HG02938 (cell line): ENCODE measurements around the gene PLCB4.

Experiments
- ATAC-seq: cut with Tn5 transposase; IDR thresholded peaks from one replicate; pipeline ENCODE4 v1.9.1; 2021; ENCODE audit warnings: mild to moderate bottlenecking, moderate library complexity; ENCODE audit not compliant: unreplicated experiment

PLCB4 gene

GRCh38 chr20:9256393-9256792 is 187.5 kb downstream of the PLCB4 start:
- no peak for ATAC-seq

- ATAC-seq: no peak
Observed at GRCh38 chr20:9258901-9259300, 190.0 kb downstream of the PLCB4 start.

GRCh38 chr20:9260027-9260426 is 191.1 kb downstream of the PLCB4 start:
- ATAC-seq: no peak

DNA sequence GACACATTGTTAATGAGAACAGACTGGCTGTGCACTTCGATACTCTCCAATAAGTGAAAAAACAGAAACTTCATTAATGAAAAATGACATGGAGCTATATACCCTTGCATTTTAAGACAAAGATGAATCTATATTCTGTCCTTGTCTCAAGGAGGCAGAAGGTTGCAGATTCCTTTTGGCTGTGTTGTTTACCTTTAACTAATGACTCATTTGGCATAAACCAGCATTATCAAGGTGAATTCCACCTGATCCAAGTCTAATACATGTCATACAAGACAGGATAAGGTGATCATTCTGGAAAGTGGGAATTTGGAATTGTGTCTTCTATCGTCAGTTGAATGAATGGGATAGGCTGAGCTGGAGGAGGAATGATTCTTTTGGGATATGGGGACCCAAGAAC is 192.9 kb downstream of the PLCB4 start:
- no peak for ATAC-seq

GRCh38 chr20:9262653-9263194 is 193.8 kb downstream of the PLCB4 start:
- no peak for ATAC-seq

GRCh38 chr20:9269280-9269971 is 200.5 kb downstream of the PLCB4 start:
- no peak for ATAC-seq

DNA sequence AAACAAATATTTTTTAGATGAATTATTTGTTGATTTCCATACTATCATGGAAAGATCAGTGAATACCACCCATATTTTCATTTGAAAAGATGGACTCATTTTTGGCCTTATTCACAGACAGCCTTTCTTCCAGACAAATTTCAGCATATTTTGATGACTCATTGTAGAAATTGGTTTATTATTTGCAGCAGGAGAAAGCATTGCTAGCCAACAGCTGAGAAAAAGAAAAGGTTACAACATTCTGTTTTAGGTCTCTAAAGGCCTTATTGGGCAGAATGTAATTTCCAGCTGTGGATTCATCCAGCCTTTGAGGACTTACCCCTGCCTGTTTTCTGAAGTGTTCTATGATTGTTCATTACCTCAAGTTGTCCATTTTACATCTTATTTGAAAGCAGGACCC is 201.9 kb downstream of the PLCB4 start:
- no peak for ATAC-seq

DNA sequence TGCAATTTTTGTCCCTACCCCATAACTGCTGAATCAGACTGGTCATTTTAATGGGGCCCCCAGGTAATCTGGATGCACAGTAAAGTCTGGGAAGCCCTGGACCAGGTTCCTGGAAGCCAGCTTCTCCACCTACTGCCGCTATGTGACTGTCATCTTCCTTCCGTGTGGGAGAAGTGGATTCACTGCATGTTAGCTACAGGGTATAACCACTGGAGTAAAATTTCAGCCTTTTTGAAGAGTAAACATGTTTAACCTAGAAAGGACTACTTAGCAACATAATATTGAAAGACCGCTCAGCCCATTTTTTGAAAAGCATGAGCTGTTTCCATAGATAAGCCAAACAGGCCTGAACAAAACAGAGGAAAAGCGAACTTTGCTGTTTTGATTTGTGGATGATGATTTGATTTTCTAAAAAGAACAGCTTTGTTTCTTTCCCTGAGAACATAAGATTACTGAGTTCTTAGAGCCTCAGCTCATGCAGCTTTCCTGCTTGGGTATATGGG is 208.1 kb downstream of the PLCB4 start:
- no peak for ATAC-seq

DNA sequence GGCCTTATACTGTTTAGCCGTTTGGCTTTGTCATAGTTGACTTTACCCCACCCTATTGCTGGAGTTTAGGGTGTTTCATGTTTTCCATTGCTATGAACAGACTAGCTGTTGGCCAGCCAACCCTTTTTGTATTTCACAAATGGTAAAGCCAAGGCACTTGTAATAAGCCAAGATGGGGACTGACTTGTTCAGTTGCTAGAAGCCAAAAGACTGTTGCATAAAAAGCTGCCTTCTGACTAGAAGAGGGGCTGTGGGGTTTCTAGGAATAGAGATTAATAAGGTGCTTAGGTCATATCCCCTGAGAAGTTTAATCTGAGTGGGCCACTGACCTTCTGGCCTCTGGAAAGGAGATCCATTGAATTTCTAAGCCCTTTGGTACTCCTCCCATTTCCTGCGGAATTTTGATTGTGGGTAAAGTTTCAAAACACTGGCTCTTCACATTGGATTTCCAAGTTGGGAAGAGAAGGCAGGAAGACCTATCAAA is 211.1 kb downstream of the PLCB4 start:
- ATAC-seq: no peak

DNA sequence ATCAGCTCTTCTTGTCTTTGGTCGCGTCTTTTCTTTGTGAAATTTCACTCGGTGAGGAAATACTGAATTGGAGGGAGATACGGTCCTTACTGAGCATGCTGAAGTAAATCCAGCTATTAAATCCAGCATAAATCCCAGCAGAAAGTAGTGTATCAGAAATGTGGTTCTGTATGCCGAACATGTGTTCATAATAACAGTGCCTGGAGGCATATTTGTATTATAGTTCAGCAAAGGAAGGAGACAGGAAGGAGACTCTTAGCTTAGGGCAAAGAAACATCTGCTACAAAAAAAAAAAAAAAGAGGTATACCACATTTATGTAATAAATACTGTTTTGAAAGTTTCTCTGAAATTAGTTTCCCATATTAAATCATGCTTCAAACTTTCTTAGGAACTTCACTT is 211.8 kb downstream of the PLCB4 start:
- no peak for ATAC-seq

- no peak for ATAC-seq
Observed at GRCh38 chr20:9281803-9282202, 212.9 kb downstream of the PLCB4 start.

DNA sequence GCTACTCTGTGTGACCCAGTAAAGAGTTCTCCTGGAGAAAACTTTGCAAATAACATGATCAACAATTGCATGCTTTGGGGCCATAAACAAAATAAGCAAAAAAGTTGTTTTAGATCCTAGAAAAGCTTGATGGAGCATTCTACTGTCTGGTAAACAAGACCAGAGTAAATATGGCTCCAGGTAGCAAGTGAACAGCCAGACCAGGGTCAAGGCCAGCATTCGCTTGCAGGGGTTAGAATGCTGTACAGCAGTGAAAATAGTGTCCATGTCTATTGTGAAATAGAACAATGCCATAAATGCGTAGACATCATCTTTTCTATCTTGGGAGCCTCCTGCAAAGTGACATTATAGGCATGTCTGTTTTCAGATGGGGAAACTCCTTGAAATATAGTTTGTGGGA is 216.7 kb downstream of the PLCB4 start:
- no peak for ATAC-seq

GRCh38 chr20:9286501-9287461 is 217.9 kb downstream of the PLCB4 start:
- ATAC-seq: no peak

- no peak for ATAC-seq
Observed at GRCh38 chr20:9287826-9288225, 218.9 kb downstream of the PLCB4 start.

GRCh38 chr20:9290331-9290730 is 221.4 kb downstream of the PLCB4 start:
- ATAC-seq: no peak

GRCh38 chr20:9293145-9293544 is 224.3 kb downstream of the PLCB4 start:
- ATAC-seq: no peak

GRCh38 chr20:9294041-9294440 is 225.2 kb downstream of the PLCB4 start:
- ATAC-seq: no peak

GRCh38 chr20:9298906-9299305 is 230.0 kb downstream of the PLCB4 start:
- ATAC-seq: no peak

- ATAC-seq: no peak
Observed at GRCh38 chr20:9300080-9300479, 231.2 kb downstream of the PLCB4 start.

DNA sequence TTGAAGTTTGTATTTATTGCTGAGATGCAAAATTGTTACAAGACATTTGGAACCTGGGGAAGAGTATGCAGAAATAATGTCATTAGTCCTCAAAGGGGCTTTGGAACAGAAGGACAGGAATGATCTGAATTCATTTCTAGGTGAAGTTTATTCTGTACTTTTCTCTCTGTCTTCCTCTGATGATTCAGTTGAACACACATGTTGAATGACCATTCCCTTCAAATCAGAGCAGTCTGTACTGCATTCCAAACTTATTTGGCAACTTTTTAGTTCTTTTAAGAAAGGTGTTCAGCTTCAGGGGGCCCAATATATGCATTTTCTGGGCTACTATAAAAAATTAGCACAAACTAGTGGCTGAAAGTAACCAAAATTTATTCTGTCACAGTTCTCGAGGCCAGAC is 231.6 kb downstream of the PLCB4 start:
- no peak for ATAC-seq
